HepG2 (cell line): ENCODE measurements around the gene RNU11. TPM values are rescaled to one million over a fixed set of nuclear protein-coding genes. Genes with fewer than 3 reads are reported as not detected.

Source experiments
- HNRNPK ChIP-seq: fragments of 200-400 bp; formaldehyde crosslinking; IDR thresholded peaks from 2 replicates; pipeline ENCODE4 v1.6.1; 2018; ENCODE audit warnings: low read length, low read depth, moderate library complexity, mild to moderate bottlenecking; ENCODE audit not compliant: poor library complexity, severe bottlenecking
- HOXA9 ChIP-seq: sonication (generic); formaldehyde crosslinking; IDR thresholded peaks from 2 replicates; pipeline ENCODE4 v1.8.1; 2022; ENCODE audit warnings: missing genetic modification reagents, mild to moderate bottlenecking, moderate library complexity, borderline replicate concordance
- KDM3A ChIP-seq: IDR thresholded peaks from 2 replicates; pipeline ENCODE4 v1.6.1; 2018; ENCODE audit warnings: low read depth, missing compliant biosample characterization
- KLF9 ChIP-seq: IDR thresholded peaks from 2 replicates; pipeline ENCODE4 v1.6.1; 2016; ENCODE audit warnings: low read depth
- NFIC ChIP-seq: IDR thresholded peaks from 2 replicates; pipeline ENCODE4 v1.6.1; 2012; ENCODE audit warnings: mild to moderate bottlenecking, low read length, inconsistent platforms
- NR2F2 ChIP-seq: IDR thresholded peaks from 2 replicates; pipeline ENCODE4 v1.6.1; 2012; ENCODE audit warnings: low read depth, inconsistent platforms, borderline replicate concordance
- PCBP1 ChIP-seq: fragments of 200-400 bp; formaldehyde crosslinking; IDR thresholded peaks from 2 replicates; pipeline ENCODE4 v1.6.1; 2017; ENCODE audit warnings: mild to moderate bottlenecking, low read depth, low read length, borderline replicate concordance
- PHB2 ChIP-seq: fragments of 450-650 bp; IDR thresholded peaks from 2 replicates; pipeline ENCODE4 v1.6.1; 2018; ENCODE audit not compliant: partially characterized antibody
- SAP130 ChIP-seq: IDR thresholded peaks from 2 replicates; pipeline ENCODE4 v1.6.1; 2016; ENCODE audit warnings: low read depth
- SIX1 ChIP-seq: sonication (generic); formaldehyde crosslinking; IDR thresholded peaks from 2 replicates; pipeline ENCODE4 v1.4.0; 2020; ENCODE audit warnings: missing genetic modification reagents, borderline replicate concordance
- SMAD1 ChIP-seq: sonication (generic); formaldehyde crosslinking; IDR thresholded peaks from 2 replicates; pipeline ENCODE4 v1.4.0; 2020; ENCODE audit warnings: missing genetic modification reagents, low read depth, mild to moderate bottlenecking, borderline replicate concordance
- SOX6 ChIP-seq, 2 experiments: fragments of 450-650 bp in 1 of 2; sonication (generic) in 1 of 2; formaldehyde crosslinking in 1 of 2; IDR thresholded peaks; 2 replicates each; pipeline versions ENCODE4 v1.4.0 to v1.6.1; 2017 to 2020; ENCODE audit warnings: antibody characterized with exemption in 1 of 2, mild to moderate bottlenecking in 1 of 2, missing genetic modification reagents in 1 of 2
- XBP1 ChIP-seq: sonication (generic); formaldehyde crosslinking; IDR thresholded peaks from 2 replicates; pipeline ENCODE4 v1.5.0; 2020; ENCODE audit warnings: missing genetic modification reagents
- ZC3H4 ChIP-seq: sonication (generic); formaldehyde crosslinking; IDR thresholded peaks from 2 replicates; pipeline ENCODE4 v1.4.0; 2020; ENCODE audit warnings: missing genetic modification reagents, borderline replicate concordance
- ZNF350 ChIP-seq: sonication (generic); formaldehyde crosslinking; IDR thresholded peaks from 2 replicates; pipeline ENCODE4 v1.4.0; 2020; ENCODE audit warnings: mild to moderate bottlenecking, low read depth, missing genetic modification reagents, borderline replicate concordance
- ZNF383 ChIP-seq: sonication (generic); formaldehyde crosslinking; IDR thresholded peaks from 2 replicates; pipeline ENCODE4 v1.4.0; 2020; ENCODE audit warnings: missing genetic modification reagents, mild to moderate bottlenecking, borderline replicate concordance
- ZNF564 ChIP-seq: sonication (generic); formaldehyde crosslinking; IDR thresholded peaks from 2 replicates; pipeline ENCODE4 v1.8.1; 2023; ENCODE audit warnings: mild to moderate bottlenecking, missing genetic modification reagents
- ZNF775 ChIP-seq: sonication (generic); formaldehyde crosslinking; IDR thresholded peaks from 2 replicates; pipeline ENCODE4 v1.4.0; 2020; ENCODE audit warnings: missing genetic modification reagents, mild to moderate bottlenecking, moderate library complexity, borderline replicate concordance
- polyA plus RNA-seq, 8 experiments: library from polyadenylated mRNA; depleted of rRNA in 3 of 8; stranded (reverse) in 7 of 8; unstranded in 1 of 8; fragments of >200 nt; fragmentation: Illumina TruSeq in 4 of 8; extraction: Trizol in 4 of 8; gene quantifications; 2 replicates each; pipeline versions ENCODE4 v1.2.1 to v1.2.3, GENCODE V29; 2011 to 2016; ENCODE audit warnings: low read depth in 4 of 8, missing spikeins in 1 of 8, mixed read lengths in 1 of 8; ENCODE audit not compliant: insufficient read depth in 1 of 8
- total RNA-seq, 5 experiments: library from RNA; depleted of rRNA; stranded (reverse); fragments of >200 nt; fragmentation: Illumina TruSeq; extraction: Trizol; gene quantifications; 2 replicates each; pipeline ENCODE4 v1.2.3, GENCODE V29; 2016; ENCODE audit warnings: low read depth in 1 of 5
- TF ChIP-seq, protein P1 (sequence below): sonication (generic); formaldehyde crosslinking; IDR thresholded peaks from 2 replicates; pipeline ENCODE4 v1.8.1; 2023; ENCODE audit warnings: mild to moderate bottlenecking, inconsistent platforms, moderate library complexity, missing genetic modification reagents, borderline replicate concordance
- TF ChIP-seq, protein P2 (sequence below): sonication (generic); formaldehyde crosslinking; IDR thresholded peaks from 2 replicates; pipeline ENCODE4 v1.4.0; 2020; ENCODE audit warnings: low read depth, missing genetic modification reagents
- TF ChIP-seq, protein P3 (sequence below): sonication (generic); formaldehyde crosslinking; IDR thresholded peaks from 2 replicates; pipeline ENCODE4 v1.5.0; 2020; ENCODE audit warnings: mild to moderate bottlenecking, missing genetic modification reagents, borderline replicate concordance
- TF ChIP-seq, protein P4 (sequence below): sonication (generic); formaldehyde crosslinking; IDR thresholded peaks from 2 replicates; pipeline ENCODE4 v1.4.0; 2020; ENCODE audit warnings: missing genetic modification reagents

The RNU11 gene
- total and polyA plus RNA-seq, 2 of the 13 experiments (the other 11 are each of a cell fraction or from before 2014, with no cell fraction given): not detected

DNA sequence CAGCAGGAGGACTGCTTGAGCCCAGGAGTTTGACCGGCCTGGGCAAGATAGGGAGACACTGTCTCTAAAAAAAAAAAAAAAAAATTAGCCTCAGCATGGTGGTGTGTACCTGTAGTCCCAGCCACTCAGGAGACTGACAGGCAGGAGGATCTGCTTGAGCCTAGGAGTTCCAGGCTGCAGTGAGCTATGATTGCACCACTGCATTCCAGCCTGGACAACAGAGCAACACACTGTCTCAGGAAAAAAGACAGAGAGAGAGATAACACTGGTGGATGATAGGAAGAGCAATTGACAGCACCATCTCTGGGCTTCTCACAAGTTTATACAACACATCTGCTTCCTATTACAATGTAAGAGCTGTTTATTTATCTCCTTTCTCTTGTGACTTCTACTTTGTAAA lies 2.4 kb upstream of the RNU11 start (continued):
- TF ChIP-seq, protein P1, sequence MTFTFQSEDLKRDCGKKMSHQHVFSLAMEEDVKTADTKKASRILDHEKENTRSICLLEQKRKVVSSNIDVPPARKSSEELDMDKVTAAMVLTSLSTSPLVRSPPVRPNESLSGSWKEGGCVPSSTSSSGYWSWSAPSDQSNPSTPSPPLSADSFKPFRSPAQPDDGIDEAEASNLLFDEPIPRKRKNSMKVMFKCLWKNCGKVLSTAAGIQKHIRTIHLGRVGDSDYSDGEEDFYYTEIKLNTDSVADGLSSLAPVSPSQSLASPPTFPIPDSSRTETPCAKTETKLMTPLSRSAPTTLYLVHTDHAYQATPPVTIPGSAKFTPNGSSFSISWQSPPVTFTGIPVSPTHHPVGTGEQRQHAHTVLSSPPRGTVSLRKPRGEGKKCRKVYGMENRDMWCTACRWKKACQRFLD (CRISPR knock-in tag): no peak
- TF ChIP-seq, protein P2, sequence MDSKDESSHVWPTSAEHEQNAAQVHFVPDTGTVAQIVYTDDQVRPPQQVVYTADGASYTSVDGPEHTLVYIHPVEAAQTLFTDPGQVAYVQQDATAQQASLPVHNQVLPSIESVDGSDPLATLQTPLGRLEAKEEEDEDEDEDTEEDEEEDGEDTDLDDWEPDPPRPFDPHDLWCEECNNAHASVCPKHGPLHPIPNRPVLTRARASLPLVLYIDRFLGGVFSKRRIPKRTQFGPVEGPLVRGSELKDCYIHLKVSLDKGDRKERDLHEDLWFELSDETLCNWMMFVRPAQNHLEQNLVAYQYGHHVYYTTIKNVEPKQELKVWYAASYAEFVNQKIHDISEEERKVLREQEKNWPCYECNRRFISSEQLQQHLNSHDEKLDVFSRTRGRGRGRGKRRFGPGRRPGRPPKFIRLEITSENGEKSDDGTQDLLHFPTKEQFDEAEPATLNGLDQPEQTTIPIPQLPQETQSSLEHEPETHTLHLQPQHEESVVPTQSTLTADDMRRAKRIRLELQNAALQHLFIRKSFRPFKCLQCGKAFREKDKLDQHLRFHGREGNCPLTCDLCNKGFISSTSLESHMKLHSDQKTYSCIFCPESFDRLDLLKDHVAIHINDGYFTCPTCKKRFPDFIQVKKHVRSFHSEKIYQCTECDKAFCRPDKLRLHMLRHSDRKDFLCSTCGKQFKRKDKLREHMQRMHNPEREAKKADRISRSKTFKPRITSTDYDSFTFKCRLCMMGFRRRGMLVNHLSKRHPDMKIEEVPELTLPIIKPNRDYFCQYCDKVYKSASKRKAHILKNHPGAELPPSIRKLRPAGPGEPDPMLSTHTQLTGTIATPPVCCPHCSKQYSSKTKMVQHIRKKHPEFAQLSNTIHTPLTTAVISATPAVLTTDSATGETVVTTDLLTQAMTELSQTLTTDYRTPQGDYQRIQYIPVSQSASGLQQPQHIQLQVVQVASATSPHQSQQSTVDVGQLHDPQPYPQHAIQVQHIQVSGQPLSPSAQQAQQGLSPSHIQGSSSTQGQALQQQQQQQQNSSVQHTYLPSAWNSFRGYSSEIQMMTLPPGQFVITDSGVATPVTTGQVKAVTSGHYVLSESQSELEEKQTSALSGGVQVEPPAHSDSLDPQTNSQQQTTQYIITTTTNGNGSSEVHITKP (CRISPR knock-in tag): no peak
- TF ChIP-seq SMAD1 (CRISPR knock-in tag): no peak
- TF ChIP-seq XBP1 (CRISPR knock-in tag): no peak
- TF ChIP-seq KDM3A (CRISPR knock-in tag): no peak
- TF ChIP-seq ZNF775 (CRISPR knock-in tag): no peak
- TF ChIP-seq SIX1 (CRISPR knock-in tag): no peak
- TF ChIP-seq ZC3H4: no peak
- TF ChIP-seq ZNF350 (CRISPR knock-in tag): no peak
- no peak for TF ChIP-seq PCBP1
- no peak for TF ChIP-seq NR2F2
- TF ChIP-seq PHB2: no peak
- peak; percentile 69 for TF ChIP-seq SAP130 (CRISPR knock-in tag)
- no peak for TF ChIP-seq HNRNPK
- TF ChIP-seq, protein P3, sequence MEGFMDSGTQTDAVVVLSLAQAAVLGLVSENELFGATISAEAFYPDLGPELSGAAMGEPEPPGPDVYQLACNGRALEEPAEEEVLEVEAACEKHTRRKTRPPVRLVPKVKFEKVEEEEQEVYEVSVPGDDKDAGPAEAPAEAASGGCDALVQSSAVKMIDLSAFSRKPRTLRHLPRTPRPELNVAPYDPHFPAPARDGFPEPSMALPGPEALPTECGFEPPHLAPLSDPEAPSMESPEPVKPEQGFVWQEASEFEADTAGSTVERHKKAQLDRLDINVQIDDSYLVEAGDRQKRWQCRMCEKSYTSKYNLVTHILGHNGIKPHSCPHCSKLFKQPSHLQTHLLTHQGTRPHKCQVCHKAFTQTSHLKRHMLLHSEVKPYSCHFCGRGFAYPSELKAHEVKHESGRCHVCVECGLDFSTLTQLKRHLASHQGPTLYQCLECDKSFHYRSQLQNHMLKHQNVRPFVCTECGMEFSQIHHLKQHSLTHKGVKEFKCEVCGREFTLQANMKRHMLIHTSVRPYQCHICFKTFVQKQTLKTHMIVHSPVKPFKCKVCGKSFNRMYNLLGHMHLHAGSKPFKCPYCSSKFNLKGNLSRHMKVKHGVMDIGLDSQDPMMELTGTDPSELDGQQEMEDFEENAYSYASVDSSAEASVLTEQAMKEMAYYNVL (CRISPR knock-in tag): peak; percentile 65; the same call in 1 of the 2 replicates
- TF ChIP-seq ZNF383 (CRISPR knock-in tag): no peak
- no peak for TF ChIP-seq ZNF564 (CRISPR knock-in tag)
- TF ChIP-seq SOX6 (IDR thresholded peaks at IDR 0.05): no peak
- no peak for TF ChIP-seq SOX6 (CRISPR knock-in tag; IDR thresholded peaks at IDR 0.05)
- TF ChIP-seq NFIC: no peak
- TF ChIP-seq, protein P4, sequence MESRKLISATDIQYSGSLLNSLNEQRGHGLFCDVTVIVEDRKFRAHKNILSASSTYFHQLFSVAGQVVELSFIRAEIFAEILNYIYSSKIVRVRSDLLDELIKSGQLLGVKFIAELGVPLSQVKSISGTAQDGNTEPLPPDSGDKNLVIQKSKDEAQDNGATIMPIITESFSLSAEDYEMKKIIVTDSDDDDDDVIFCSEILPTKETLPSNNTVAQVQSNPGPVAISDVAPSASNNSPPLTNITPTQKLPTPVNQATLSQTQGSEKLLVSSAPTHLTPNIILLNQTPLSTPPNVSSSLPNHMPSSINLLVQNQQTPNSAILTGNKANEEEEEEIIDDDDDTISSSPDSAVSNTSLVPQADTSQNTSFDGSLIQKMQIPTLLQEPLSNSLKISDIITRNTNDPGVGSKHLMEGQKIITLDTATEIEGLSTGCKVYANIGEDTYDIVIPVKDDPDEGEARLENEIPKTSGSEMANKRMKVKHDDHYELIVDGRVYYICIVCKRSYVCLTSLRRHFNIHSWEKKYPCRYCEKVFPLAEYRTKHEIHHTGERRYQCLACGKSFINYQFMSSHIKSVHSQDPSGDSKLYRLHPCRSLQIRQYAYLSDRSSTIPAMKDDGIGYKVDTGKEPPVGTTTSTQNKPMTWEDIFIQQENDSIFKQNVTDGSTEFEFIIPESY (CRISPR knock-in tag): 0 out of 2 replicates have a peak, but pooled peaks have one; percentile 17
- TF ChIP-seq KLF9 (CRISPR knock-in tag): no peak
- no peak for TF ChIP-seq HOXA9 (CRISPR knock-in tag)
